ENCODE data around the gene WDR27.

Gene WDR27

DNA sequence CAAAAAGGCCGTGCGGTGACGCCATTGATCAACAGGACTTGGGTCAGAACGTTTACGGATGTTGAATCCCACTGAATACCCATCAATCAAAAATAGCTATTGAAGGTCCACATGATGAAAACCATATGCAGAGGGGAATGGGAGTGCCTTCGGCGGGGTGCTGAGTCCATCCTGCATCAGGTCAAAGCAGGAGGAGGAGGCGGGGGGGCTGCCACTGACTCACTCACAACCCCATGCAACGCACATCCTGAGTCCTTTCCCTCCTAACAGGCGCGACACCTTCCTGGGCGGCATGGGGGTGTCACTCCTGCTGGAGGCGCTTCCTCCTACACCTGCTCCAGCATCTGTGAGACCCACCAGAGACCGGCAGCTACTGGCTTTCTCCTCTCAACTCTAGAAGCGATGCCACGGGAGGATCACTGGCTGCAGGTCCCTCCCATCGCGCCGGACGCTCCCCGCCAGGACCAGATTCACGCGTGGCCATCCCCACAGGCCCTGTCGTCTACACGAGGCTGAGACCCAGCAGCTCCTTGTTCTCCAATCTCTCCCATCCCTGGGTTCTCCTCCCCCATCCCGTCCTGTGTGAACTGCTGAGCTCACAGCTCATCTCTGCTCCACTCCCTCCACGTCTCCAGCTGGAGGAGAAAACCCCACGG, 277.6 kb downstream of the WDR27 start:
- no peak for DNase-seq

DNA sequence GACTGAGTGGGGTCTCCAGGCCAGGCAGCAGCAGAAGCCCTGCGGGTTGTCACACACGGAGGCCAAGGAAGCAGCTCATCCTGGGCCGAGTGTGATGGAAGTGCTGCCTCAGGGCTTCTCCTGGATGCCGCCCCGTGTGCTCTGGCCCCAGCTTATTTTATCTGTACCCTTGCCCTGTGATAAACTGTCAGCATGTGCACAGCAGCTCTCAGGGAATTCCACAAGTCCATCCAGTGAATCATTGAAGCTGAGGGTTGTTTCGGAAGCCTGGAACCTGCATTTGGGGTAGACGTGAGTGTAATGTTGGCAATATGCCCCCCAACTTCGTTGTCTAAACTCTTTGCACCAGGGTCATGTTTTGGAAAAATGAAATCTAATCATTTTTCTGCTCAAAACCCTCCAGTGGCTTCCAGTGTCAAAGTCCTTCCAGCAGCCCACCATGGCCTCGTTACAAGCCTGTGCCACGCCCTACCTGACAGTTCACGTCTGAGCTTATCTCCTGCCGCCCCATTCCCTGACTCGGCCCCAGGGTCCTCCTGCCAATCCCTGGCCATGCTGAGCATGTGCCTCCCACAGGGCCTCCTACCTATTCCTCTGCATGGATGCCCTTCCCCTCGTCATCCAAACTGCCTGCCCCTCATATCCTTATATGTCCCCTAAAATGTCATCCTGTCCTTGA, 280.1 kb downstream of the WDR27 start:
- DNase-seq, result no peak

DNA sequence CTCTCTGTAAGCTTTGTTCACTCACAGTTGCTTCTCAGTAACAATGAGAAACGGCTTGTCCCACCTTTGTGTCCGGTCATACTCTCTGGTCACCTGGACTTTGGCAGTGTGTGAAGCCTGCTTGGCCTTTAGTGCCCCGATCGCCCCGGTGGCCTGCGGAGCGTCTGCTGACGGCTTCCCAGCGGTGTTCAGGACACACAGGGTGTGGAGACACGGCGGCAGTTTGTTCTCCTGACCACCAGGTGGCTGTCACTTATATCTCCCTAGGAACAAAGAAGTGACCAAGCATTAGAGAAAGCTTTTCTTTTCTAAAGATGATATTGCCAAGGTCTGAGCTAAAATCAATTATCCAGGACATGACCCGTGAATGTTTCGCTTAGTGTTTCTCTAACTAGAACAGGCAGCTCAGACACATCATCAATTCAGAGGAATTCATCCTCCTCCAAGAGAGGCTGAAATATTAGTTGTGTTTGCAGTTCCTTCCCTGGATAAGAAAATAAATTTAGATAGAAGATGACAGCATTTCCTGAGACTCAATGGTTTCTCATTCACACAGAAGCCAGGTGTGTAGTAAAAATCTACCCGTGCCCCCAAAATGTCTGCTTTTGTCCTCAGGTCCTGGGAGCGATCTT, 280.8 kb downstream of the WDR27 start:
- no peak for DNase-seq

DNA sequence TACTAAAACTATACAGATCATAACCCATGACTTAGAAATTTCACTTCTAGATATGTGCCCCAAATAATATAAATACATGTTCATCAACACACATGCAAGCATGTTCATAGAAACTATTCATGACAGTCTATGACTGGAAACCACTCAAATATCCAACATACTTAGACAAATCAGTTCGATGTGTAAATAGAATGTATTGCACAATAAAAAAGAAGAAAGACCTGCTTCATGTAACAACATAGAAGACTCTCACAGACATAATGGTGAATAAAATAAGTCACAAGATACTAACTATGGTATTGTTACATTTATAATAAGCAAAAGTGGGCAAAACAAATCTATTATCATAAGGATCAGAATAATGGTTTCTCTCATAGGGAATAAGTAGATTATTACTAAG, 284.7 kb downstream of the WDR27 start:
- DNase-seq, result no peak

DNA sequence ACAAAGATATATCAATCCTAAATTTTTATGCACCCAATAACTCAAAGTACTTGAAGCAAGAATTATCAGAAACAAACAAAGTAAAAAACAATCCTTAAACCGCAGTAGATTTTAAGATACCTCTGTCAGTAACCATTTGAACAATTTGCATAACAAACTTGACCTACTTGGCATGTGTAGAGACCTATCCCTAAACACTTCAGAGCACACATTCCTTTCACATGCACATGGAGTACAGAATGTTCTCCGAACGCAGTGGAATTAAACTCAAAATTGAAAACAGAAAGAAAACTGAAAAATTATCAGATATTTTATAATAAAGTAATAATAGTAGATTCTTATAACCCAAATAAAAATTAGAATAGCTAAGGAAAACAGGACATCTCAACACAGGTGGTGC, 285.6 kb downstream of the WDR27 start:
- no peak for DNase-seq

DNA sequence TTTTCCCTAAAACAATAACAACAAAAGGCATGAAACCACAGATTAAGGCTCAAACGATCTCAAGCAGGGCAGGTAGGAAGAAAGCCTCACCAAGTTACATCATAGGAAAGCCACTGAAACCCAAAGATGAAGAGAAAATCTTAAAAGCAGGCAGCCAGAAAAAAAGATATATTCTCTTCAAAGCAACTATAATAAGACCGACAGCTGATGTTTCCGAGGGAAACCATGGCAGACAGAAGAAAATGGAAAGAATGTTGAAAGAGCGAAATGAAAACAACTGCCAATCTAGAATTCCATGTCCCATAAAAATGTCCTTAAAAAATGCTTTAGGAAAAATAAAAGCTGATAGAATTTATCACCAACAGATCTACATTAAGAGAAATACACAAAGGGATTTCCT, 286.6 kb downstream of the WDR27 start:
- DNase-seq, result no peak

DNA sequence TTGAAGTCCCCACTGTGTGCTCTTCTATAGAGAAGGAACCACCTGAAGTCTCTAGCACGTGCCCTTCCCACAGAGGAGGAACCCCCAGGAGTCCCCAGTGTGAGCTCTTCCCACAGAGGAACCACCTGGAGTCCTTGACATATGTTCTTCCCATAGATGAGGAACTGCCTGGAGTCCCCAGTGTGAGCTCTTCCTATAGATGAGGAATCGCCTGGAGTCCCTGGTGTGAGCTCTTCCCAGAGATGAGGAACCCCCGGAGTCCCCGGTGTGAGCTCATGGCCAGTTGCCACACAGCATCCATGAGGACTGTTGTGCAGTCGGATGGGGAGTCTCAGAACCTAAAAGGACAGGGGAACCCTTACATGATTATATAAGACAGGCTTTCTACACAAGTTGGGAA, 290.1 kb downstream of the WDR27 start:
- no peak for DNase-seq

DNA sequence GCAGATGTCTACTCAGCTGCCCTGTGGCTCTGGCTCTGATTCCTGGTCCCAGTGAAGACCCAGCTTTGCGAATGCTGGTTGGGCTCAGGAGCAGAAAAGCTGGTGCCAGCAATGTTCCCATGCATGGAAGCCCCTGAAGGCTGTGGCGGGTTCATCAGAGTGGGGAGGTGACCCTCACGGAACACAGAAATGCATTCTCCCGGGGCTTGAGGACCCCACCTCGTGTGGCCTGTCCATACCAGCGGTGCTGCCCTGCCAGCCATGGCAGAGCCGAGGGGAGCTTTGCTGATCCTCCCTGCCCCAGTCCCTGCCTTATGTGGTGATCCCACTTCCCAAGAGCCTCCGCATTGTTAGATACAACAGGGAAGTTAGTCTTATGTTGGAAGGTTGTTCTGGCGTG, 290.5 kb downstream of the WDR27 start:
- DNase-seq, result no peak

DNA sequence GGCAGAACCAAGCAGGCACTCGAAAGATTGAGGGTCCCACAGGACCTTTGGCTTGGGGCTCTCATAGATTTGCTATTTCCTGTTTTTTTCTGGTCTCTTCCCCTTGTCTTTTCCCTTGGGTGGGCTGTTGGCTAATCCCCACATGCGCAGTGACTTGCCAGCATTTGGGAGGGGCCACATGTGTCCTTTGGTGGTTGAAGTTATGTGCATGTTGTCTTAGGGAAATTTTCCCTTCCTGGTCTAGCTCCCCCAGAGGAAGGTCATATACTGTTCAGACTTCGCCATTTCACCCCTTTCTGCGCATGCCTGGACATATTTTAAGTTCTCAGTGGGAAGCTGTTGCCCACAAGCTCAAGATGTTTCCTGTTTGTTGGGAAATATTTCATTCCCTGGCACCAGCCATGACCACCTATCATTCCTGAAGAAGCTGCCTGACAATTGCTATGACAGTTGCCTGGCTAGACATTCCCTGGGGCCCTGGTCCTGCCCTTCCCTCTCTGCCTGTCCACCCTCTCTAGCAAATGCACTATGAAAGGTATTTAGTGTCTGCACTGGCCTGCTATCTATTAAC, 292.0 kb downstream of the WDR27 start:
- DNase-seq, result no peak

DNA sequence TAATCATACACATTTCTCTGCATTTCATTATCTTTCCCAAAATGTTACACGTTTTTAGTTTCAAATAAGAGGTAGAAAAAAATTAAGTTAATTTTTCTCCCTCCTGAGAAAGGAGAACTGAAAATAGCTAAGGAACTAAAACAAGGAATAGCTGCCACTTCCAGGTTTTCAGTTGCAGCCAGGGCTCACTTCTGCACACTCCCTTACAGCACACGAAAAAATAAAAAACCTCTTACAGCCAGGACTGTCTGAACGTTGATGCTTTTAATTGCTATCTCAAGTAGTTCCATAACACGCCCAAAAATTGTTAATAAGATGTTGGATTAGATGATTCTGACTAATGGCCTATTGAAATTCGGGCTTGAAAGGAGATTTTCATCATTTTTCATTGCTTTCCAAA, 294.5 kb downstream of the WDR27 start:
- DNase-seq, result no peak

All from activated naive CD4-positive, alpha-beta T cell (primary cell).